Suprapubic skin (tissue), 4 donors: ENCODE results near the gene ADGRD2.

Experiments
- CTCF ChIP-seq, 2 donors: fragments of 200-600 bp in 1 of 2; fragments of 450-650 bp in 1 of 2; sonication (generic) in 1 of 2; IDR thresholded peaks; one replicate each; pipeline ENCODE4 v1.5.1; 2016 to 2019; ENCODE audit warnings: antibody characterized with exemption in 2 of 2, mild to moderate bottlenecking in 1 of 2, moderate library complexity in 1 of 2
- EP300 ChIP-seq: sonication (generic); formaldehyde crosslinking; IDR thresholded peaks from one replicate; pipeline ENCODE4 v1.6.1; 2017; ENCODE audit warnings: antibody characterized with exemption
- POLR2A ChIP-seq, 2 donors: fragments of 450-650 bp; IDR thresholded peaks; one replicate each; pipeline ENCODE4 v1.6.1; 2017; ENCODE audit warnings: antibody characterized with exemption in 2 of 2, mild to moderate bottlenecking in 2 of 2, moderate library complexity in 2 of 2
- POLR2AphosphoS5 ChIP-seq, 3 donors: sonication (generic); formaldehyde crosslinking; IDR thresholded peaks; one replicate each; pipeline ENCODE4 v1.6.1; 2017; ENCODE audit warnings: antibody characterized with exemption in 3 of 3

- TF ChIP-seq POLR2A (IDR thresholded peaks at IDR 0.05) = no peak
- no peak for TF ChIP-seq CTCF (IDR thresholded peaks at IDR 0.05)
- TF ChIP-seq EP300 = no peak
- no peak for TF ChIP-seq POLR2AphosphoS5 (IDR thresholded peaks at IDR 0.05)
Measured at GRCh38 chr9:124514874-124515273, 64.6 kb downstream of the ADGRD2 start.
